ENCODE measurements around the gene TNPO2. TPM values are rescaled to one million over a fixed set of nuclear protein-coding genes. Genes with fewer than 3 reads are reported as not detected.

TNPO2 gene
- total and polyA plus RNA-seq, 2 of the 13 experiments (the other 11 are each of a cell fraction or from before 2014, with no cell fraction given) = 31.7 to 61.0 TPM

- TF ChIP-seq SRF (IDR thresholded peaks at IDR 0.05; ENCODE audit: low read depth, low read length) (no peak), RAD51 (IDR thresholded peaks at IDR 0.05; ENCODE audit: borderline replicate concordance) (peak; percentile 99), LBX2 (CRISPR knock-in tag; IDR thresholded peaks at IDR 0.05; ENCODE audit: borderline replicate concordance) (no peak), JDP2 (CRISPR knock-in tag; IDR thresholded peaks at IDR 0.05; ENCODE audit: borderline replicate concordance) (no peak), ZNF776 (CRISPR knock-in tag; IDR thresholded peaks at IDR 0.05) (no peak), ATF5 (CRISPR knock-in tag; IDR thresholded peaks at IDR 0.05; ENCODE audit: low read depth) (no peak), ATF1 (CRISPR knock-in tag; IDR thresholded peaks at IDR 0.05) (peak; percentile 53; the same call in 1 of the 2 replicates), TOPORS (CRISPR knock-in tag; IDR thresholded peaks at IDR 0.05) (0 out of 2 replicates have a peak, but pooled peaks have one; percentile 14), PRMT3 (CRISPR knock-in tag; IDR thresholded peaks at IDR 0.05; ENCODE audit: borderline replicate concordance, low read depth) (no peak), ZNF598 (CRISPR knock-in tag; IDR thresholded peaks at IDR 0.05; ENCODE audit: borderline replicate concordance) (no peak), ZNF737 (CRISPR knock-in tag; IDR thresholded peaks at IDR 0.05; ENCODE audit: borderline replicate concordance) (no peak), KLF16 (CRISPR knock-in tag; IDR thresholded peaks at IDR 0.05) (0 out of 4 replicates have a peak, but pooled peaks of 1 of the 2 experiments have one; percentile 18), CBX2 (IDR thresholded peaks at IDR 0.05; ENCODE audit: low read depth, low read length) (no peak), CBX2 (CRISPR knock-in tag; IDR thresholded peaks at IDR 0.05; ENCODE audit: low read depth) (no peak), SSRP1 (CRISPR knock-in tag; IDR thresholded peaks at IDR 0.05) (no peak), BHLHE40 (IDR thresholded peaks at IDR 0.05; ENCODE audit: low read length) (peak; percentile 99), ZNF296 (CRISPR knock-in tag; conservative IDR thresholded peaks at IDR 0.05) (no peak), ZNF33B (CRISPR knock-in tag; IDR thresholded peaks at IDR 0.05) (no peak), ZNF569 (CRISPR knock-in tag; IDR thresholded peaks at IDR 0.05; ENCODE audit: borderline replicate concordance) (no peak), FOXK2 (IDR thresholded peaks at IDR 0.05) (peak; percentile 39; the same call in 1 of the 2 replicates), ZBTB33 (CRISPR knock-in tag; IDR thresholded peaks at IDR 0.05) (no peak; the same call in 1 of the 2 replicates)
- TF ChIP-seq, protein P1, sequence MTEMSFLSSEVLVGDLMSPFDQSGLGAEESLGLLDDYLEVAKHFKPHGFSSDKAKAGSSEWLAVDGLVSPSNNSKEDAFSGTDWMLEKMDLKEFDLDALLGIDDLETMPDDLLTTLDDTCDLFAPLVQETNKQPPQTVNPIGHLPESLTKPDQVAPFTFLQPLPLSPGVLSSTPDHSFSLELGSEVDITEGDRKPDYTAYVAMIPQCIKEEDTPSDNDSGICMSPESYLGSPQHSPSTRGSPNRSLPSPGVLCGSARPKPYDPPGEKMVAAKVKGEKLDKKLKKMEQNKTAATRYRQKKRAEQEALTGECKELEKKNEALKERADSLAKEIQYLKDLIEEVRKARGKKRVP (CRISPR knock-in tag; IDR thresholded peaks at IDR 0.05) = no peak
- TF ChIP-seq, protein P2, sequence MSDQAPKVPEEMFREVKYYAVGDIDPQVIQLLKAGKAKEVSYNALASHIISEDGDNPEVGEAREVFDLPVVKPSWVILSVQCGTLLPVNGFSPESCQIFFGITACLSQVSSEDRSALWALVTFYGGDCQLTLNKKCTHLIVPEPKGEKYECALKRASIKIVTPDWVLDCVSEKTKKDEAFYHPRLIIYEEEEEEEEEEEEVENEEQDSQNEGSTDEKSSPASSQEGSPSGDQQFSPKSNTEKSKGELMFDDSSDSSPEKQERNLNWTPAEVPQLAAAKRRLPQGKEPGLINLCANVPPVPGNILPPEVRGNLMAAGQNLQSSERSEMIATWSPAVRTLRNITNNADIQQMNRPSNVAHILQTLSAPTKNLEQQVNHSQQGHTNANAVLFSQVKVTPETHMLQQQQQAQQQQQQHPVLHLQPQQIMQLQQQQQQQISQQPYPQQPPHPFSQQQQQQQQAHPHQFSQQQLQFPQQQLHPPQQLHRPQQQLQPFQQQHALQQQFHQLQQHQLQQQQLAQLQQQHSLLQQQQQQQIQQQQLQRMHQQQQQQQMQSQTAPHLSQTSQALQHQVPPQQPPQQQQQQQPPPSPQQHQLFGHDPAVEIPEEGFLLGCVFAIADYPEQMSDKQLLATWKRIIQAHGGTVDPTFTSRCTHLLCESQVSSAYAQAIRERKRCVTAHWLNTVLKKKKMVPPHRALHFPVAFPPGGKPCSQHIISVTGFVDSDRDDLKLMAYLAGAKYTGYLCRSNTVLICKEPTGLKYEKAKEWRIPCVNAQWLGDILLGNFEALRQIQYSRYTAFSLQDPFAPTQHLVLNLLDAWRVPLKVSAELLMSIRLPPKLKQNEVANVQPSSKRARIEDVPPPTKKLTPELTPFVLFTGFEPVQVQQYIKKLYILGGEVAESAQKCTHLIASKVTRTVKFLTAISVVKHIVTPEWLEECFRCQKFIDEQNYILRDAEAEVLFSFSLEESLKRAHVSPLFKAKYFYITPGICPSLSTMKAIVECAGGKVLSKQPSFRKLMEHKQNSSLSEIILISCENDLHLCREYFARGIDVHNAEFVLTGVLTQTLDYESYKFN (CRISPR knock-in tag; conservative IDR thresholded peaks at IDR 0.05) = peak; percentile 36; the same call in 1 of the 2 replicates
Observed at GRCh38 chr19:12722566-12723380, 959 bp downstream of the TNPO2 start (continued).
